Endothelial cell of umbilical vein (primary cell): Measurements from ENCODE around the gene KMT2B. TPM values are rescaled to one million over a fixed set of nuclear protein-coding genes. Genes with fewer than 3 reads are reported as not detected.

Experiments
- BruUV-seq: library from RNA; stranded (reverse); fragments of 400-500 nt; replicated peaks from 2 replicates; lab custom pipeline; 2021; lab: Mats Ljungman, UMichigan
- CTCF ChIA-PET: fragments of 300-600, 350-600 bp; sonication (Branson Sonifier 250); formaldehyde crosslinking; loops from one replicate; lab custom pipeline; 2021; ENCODE audit warnings: antibody characterized with exemption, inconsistent platforms; lab: Charles Lee
- POLR2A ChIA-PET: fragments of 300-600, 350-600 bp; sonication (Branson Sonifier 250); formaldehyde crosslinking; loops from one replicate; lab custom pipeline; 2021; ENCODE audit warnings: antibody characterized with exemption, inconsistent platforms; lab: Charles Lee
- DNase-seq: peaks from one replicate; pipeline ENCODE4 v3.0.0-alpha.2; 2011; ENCODE audit warnings: low read depth, low spot score
- FAIRE-seq: peaks from 2 replicates; lab custom pipeline; 2011; peaks lifted over from hg19 to GRCh38; lab: Jason Lieb, UNC
- H2AFZ ChIP-seq: 2 replicates; pipeline ENCODE4 v1.6.0; 2012; ENCODE audit warnings: low read depth, low read length, control low read depth, inconsistent platforms
- H3K27ac ChIP-seq: 2 replicates; pipeline ENCODE4 v1.5.1; 2011; ENCODE audit warnings: low read depth, mild to moderate bottlenecking, control low read depth, low read length, moderate library complexity; ENCODE audit not compliant: insufficient read depth
- H3K27me3 ChIP-seq, 2 experiments: 2 replicates each; pipeline versions ENCODE4 v1.6.0 to v1.6.1; 2011; ENCODE audit warnings: low read length in 2 of 2, mixed read lengths in 1 of 2; ENCODE audit not compliant: control insufficient read depth in 2 of 2, insufficient read depth in 2 of 2
- H3K36me3 ChIP-seq, 2 experiments: 2 replicates in 1 of 2; 3 replicates in 1 of 2; pipeline ENCODE4 v1.5.1; 2011; ENCODE audit warnings: low read length in 2 of 2, mild to moderate bottlenecking in 1 of 2, moderate library complexity in 1 of 2; ENCODE audit not compliant: control insufficient read depth in 2 of 2, insufficient read depth in 2 of 2; ENCODE audit errors: extremely low read depth in 1 of 2
- H3K4me1 ChIP-seq: 3 replicates; pipeline ENCODE4 v1.5.1; 2011; ENCODE audit warnings: mild to moderate bottlenecking, low read length; ENCODE audit not compliant: control insufficient read depth, insufficient read depth; ENCODE audit errors: extremely low read depth
- H3K4me2 ChIP-seq: 2 replicates; pipeline ENCODE4 v1.6.1; 2011; ENCODE audit warnings: low read length, control low read depth, mixed read lengths; ENCODE audit not compliant: insufficient read depth
- H3K4me3 ChIP-seq, 3 experiments: fragments of 200-600 bp in 1 of 3; sonication (generic), shearing (Covaris generic) in 1 of 3; replicated peaks in 1 of 3; 2 replicates each; pipeline ENCODE4 v1.5.1; 2011 to 2016; ENCODE audit warnings: control low read depth in 3 of 3, low read length in 3 of 3, mild to moderate bottlenecking in 2 of 3, inconsistent platforms in 1 of 3, low read depth in 1 of 3, moderate library complexity in 1 of 3; ENCODE audit not compliant: insufficient read depth in 1 of 3
- H3K79me2 ChIP-seq: 2 replicates; pipeline ENCODE4 v1.6.0; 2012; ENCODE audit warnings: low read length, inconsistent platforms; ENCODE audit not compliant: control insufficient read depth, insufficient read depth
- H3K9ac ChIP-seq: replicated peaks from 2 replicates; pipeline ENCODE3; 2011; ENCODE audit warnings: low read length, control low read depth; ENCODE audit not compliant: insufficient read depth; ENCODE audit errors: extremely low read depth
- H3K9me1 ChIP-seq: replicated peaks from 3 replicates; pipeline ENCODE4 v1.6.0; 2011; ENCODE audit warnings: mild to moderate bottlenecking, low read length; ENCODE audit not compliant: control insufficient read depth, insufficient read depth; ENCODE audit errors: extremely low read depth
- H3K9me3 ChIP-seq: replicated peaks from 2 replicates; pipeline ENCODE4 v1.5.1; 2012; ENCODE audit warnings: low read length, inconsistent platforms; ENCODE audit not compliant: control insufficient read depth, insufficient read depth
- H4K20me1 ChIP-seq: replicated peaks from 2 replicates; pipeline ENCODE3; 2011; ENCODE audit warnings: mild to moderate bottlenecking, low read length; ENCODE audit not compliant: control insufficient read depth, insufficient read depth; ENCODE audit errors: extremely low read depth
- CTCF ChIP-seq, 2 donors: IDR thresholded peaks; 1 replicate in 1 of 2; 2 replicates in 1 of 2; pipeline ENCODE4 v1.5.1; 2011; ENCODE audit warnings: low read length in 2 of 2, mild to moderate bottlenecking in 2 of 2, moderate library complexity in 2 of 2, control low read depth in 1 of 2, inconsistent platforms in 1 of 2, low read depth in 1 of 2; ENCODE audit not compliant: insufficient read depth in 1 of 2; ENCODE audit errors: extremely low read depth in 1 of 2
- EZH2 ChIP-seq: IDR thresholded peaks from 2 replicates; pipeline ENCODE4 v1.6.1; 2012; ENCODE audit warnings: borderline replicate concordance, low read depth, mild to moderate bottlenecking, moderate library complexity, low read length, inconsistent platforms; ENCODE audit not compliant: severe bottlenecking
- FOS ChIP-seq: IDR thresholded peaks from 2 replicates; pipeline ENCODE4 v1.6.1; 2011; ENCODE audit warnings: mild to moderate bottlenecking, low read length, moderate library complexity, borderline replicate concordance; ENCODE audit not compliant: insufficient read depth
- GATA2 ChIP-seq: IDR thresholded peaks from 2 replicates; pipeline ENCODE4 v1.7.0; 2011; ENCODE audit warnings: low read depth, mild to moderate bottlenecking, moderate library complexity, mixed read lengths, low read length; ENCODE audit not compliant: insufficient read length, insufficient read depth
- JUN ChIP-seq: IDR thresholded peaks from 2 replicates; pipeline ENCODE4 v1.6.1; 2011; ENCODE audit warnings: borderline replicate concordance, low read depth; ENCODE audit not compliant: insufficient read length, insufficient read depth
- MYC ChIP-seq: IDR thresholded peaks from one replicate; pipeline ENCODE4 v1.6.1; 2011; ENCODE audit warnings: mild to moderate bottlenecking, low read depth, low read length
- POLR2A ChIP-seq: IDR thresholded peaks from 2 replicates; pipeline ENCODE4 v1.6.1; 2012; ENCODE audit warnings: low read depth, mild to moderate bottlenecking, control low read depth, low read length
- POLR2AphosphoS5 ChIP-seq: IDR thresholded peaks from 2 replicates; pipeline ENCODE4 v1.6.1; 2012; ENCODE audit warnings: low read depth, mild to moderate bottlenecking, control low read depth, low read length, moderate library complexity; ENCODE audit not compliant: insufficient read depth
- dilution Hi-C: fragments of 300-500 bp; cut with MboI; formaldehyde crosslinking; loops from one replicate; pipeline ENCODE4 v1.15.0; 2019; ENCODE audit warnings: low sequenced_read_pairs; ENCODE audit not compliant: extremely low pct_ligation_motif_present
- intact Hi-C: fragments of 100-400 bp; cut with micrococcal nuclease; formaldehyde crosslinking; loops from one replicate; pipeline ENCODE4 v1.10.0; 2022
- polyA plus RNA-seq, 4 experiments: library from polyadenylated mRNA; depleted of rRNA in 3 of 4; stranded (reverse) in 3 of 4; unstranded in 1 of 4; fragments of >200 nt; gene quantifications; 2 replicates each; pipeline versions ENCODE4 v1.2.1 to v1.2.3, GENCODE V29; 2011 to 2012; ENCODE audit warnings: missing spikeins in 1 of 4
- total RNA-seq: library from RNA; stranded (reverse); gene quantifications from 2 replicates; pipeline ENCODE4 v1.2.3, GENCODE V29; 2021
- TF ChIP-seq, protein P1 (sequence below): IDR thresholded peaks from 2 replicates; pipeline ENCODE4 v1.6.1; 2011; ENCODE audit not compliant: insufficient read depth, insufficient read length

The KMT2B gene
- total and polyA plus RNA-seq, 2 donors (not counting 3 experiments of a cell fraction or from before 2014, with no cell fraction given), result 28.4 to 37.2 TPM

DNA sequence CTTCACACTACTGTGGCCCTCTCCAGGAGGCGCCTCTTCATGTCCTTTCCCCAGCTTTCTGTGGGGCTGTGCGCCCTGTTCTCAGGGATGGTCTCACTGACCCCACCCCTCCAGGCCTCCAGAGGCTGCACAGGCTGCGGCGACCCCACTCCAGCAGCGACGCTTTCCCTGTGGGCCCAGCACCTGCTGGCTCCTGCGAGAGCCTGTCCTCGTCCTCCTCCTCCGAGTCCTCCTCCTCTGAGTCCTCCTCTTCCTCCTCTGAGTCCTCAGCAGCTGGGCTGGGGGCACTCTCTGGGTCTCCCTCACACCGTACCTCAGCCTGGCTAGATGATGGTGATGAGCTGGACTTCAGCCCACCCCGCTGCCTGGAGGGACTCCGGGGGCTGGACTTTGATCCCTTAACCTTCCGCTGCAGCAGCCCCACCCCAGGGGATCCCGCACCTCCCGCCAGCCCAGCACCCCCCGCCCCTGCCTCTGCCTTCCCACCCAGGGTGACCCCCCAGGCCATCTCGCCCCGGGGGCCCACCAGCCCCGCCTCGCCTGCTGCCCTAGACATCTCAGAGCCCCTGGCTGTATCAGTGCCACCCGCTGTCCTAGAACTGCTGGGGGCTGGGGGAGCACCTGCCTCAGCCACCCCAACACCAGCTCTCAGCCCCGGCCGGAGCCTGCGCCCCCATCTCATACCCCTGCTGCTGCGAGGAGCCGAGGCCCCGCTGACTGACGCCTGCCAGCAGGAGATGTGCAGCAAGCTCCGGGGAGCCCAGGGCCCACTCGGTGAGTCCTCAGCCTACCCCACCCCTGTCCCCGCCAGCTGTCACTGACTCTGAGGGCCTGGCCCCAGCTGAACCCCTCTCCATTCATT is 68.7 kb downstream of the KMT2B start:
- H3K9ac ChIP-seq, result no peak overlapping the region
- FAIRE-seq (no peak), DNase-seq (no peak)
- no peak for TF ChIP-seq FOS
- TF ChIP-seq, protein P1, sequence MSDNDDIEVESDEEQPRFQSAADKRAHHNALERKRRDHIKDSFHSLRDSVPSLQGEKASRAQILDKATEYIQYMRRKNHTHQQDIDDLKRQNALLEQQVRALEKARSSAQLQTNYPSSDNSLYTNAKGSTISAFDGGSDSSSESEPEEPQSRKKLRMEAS, result no peak
- TF ChIP-seq CTCF (IDR thresholded peaks at IDR 0.05; ENCODE audit: extremely low read depth in 1 of 2, insufficient read depth in 1 of 2, low read depth in 1 of 2, low read length in 2 of 2), result no peak
- no peak for TF ChIP-seq POLR2A
- no peak for TF ChIP-seq MYC
- TF ChIP-seq GATA2, result no peak
- TF ChIP-seq EZH2, result no peak
- TF ChIP-seq JUN, result no peak
- no peak for TF ChIP-seq POLR2AphosphoS5
- no peak overlapping the region for H3K27ac ChIP-seq
- H3K9me1 ChIP-seq, result no peaks in the 10 kb centered on the region
- POLR2A ChIA-PET, result interaction anchor here (0.9 kb wide), 1 partner anchor 38 kb away, joined by 3 read pairs; the partner anchor contains the start of gene LIN37
- H3K27me3 ChIP-seq, result no peaks in the 10 kb centered on the region
- H2AFZ ChIP-seq, result no peak overlapping the region
- H3K36me3 ChIP-seq, result peaks cover 0 to 2% of the 10 kb centered on the region in 2 experiments
- H3K4me2 ChIP-seq, result no peak overlapping the region
- H3K4me3 ChIP-seq, result no peak overlapping the region
- dilution Hi-C loops, result no loop called here
- H3K4me1 ChIP-seq, result no peaks in the 10 kb centered on the region
- no TSS peak for BruUV-seq
- H3K79me2 ChIP-seq, result no peaks in the 10 kb centered on the region
- intact Hi-C loops, result no loop called here
- H4K20me1 ChIP-seq, result no peaks in the 10 kb centered on the region
- no peaks in the 10 kb centered on the region for H3K9me3 ChIP-seq
- CTCF ChIA-PET, result no interaction called here
